ENCODE measurements around the gene SMCO1.
"Not testable (repeated sequence)": the region's sequence is repeated elsewhere in the genome, so short reads cannot be mapped to it uniquely, and the experiment has no call there.

The SMCO1 gene

DNA sequence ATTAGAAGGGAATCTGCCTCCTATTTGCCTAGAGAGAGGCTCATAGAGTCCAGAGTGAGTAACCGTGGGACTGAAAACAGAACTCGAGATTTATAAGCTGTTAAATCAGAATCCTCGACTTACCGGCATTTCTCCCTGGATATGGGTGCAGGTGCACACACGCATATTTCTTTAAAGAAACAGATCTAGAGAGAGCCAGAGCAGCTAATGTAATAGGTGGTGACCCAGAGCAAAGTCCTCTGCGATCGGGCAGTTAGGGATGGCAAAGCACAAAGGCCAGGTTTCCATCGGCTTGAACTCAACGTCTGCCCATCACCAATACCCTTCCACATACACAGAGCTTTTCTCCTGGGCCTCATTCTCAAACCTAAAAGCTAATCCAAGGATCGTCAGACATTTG lies 25.4 kb downstream of the SMCO1 start:
- DNase-seq: no peak

DNA sequence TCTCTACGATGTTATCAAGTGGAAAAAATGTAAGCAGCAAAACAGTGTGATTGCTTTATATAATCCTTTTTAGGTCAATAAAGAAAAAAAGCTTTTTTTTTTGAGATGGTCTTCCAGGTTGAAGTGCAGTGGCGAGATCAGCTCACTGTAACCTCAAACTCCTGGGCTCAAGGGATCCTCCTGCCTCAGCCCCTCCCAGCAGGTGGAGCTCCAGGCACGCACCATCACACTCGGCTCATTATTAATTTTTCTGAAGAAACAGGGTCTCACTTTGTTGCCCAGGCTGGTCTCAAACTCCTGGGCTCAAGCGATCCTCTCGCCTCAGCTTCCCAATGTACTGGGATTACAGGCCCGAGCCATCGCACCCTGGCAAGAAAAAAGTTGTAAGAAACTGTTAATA lies 28.9 kb downstream of the SMCO1 start:
- peak; percentile 24 to 43 (median 24) for DNase-seq

DNA sequence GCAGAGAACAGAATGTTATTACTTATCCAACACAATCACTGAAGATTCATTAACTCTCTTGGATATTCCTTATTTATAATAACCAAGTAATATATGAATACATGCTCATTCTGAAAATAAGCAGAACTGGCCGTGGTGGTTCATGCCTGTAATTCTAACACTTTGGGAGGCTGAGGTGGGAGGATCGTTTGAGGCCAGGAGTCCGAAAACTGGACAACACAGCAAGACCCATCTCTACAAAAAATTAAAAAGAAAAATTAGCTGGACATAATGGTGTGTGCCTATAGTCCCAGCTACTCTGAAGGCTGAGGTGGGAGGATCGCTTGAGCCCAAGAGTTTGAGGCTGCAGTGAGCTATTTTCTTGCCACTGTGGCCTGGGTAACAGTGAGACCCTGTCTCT lies 37.5 kb downstream of the SMCO1 start:
- no peak for DNase-seq

DNA sequence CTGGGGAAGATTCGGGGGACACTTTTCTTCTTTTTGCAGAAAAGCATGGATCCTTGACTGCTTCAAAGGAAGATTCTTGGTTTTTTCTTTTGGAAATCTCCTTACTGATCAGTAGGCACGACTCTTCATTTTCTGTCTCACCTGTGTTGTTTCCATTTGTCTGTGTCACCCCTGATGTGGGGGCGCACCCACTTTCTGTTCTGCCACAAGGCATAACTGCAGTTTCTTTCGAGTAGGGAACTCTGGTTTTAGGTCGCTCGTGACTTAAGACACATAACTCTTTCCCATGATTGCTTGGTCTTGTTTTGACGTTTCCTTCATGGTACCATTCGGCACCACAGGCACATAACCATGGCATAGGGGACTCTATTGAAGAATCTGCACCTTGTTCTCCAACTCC lies 42.9 kb downstream of the SMCO1 start:
- DNase-seq: no peak

DNA sequence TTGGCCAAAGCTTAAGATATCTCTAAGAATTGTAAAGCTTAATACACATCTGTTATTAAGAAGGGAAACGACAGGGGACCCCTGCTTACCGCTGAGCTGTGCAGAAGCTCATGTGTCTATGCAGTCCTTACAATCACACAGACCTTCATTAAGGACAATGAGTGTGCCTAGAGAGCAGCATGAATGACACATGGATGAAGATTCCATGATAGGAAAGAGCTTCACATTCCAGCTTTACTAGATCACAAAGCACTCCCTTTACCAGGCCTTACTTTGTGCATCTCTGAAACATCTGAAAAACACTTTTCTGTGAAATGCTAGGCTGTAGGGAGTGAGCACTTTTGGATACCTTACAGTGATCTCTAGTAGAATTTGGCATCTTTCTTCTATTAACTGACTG lies 43.6 kb downstream of the SMCO1 start:
- DNase-seq: no peak

DNA sequence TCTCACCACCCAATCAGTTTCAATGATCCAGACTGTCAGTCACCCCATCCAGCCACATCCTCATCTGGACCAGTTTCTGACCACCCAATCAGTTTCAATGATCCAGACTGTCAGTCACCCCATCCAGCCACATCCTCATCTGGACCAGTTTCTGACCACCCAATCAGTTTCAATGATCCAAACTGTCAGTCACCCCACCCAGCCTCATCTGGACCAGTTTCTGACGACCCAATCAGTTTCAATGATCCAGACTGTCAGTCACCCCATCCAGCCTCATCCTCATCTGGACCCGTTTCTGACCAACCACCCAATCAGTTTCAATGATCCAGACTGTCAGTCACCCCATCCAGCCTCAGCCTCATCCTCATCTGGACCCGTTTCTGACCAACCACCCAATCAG lies 45.0 kb downstream of the SMCO1 start:
- DNase-seq: not testable (repeated sequence)

DNA sequence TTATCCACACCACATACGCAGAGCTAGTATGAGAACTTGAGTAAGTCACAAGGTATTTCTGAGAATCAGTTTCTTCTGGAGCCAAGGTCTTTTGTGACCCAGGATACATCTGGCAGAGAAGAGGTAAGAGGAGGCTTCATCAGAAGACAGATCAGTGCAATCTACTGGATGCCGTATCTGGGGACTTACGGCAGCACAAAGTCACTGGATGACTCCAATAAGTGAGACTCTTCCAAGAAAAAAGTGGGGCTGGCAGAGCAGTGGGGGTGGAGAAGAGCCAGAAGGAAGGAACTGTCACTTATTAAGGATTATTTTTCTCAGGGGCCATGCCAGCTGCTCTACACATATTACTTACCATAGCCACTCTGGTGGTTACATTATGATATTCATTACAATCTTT lies 51.3 kb downstream of the SMCO1 start:
- DNase-seq: no peak

DNA sequence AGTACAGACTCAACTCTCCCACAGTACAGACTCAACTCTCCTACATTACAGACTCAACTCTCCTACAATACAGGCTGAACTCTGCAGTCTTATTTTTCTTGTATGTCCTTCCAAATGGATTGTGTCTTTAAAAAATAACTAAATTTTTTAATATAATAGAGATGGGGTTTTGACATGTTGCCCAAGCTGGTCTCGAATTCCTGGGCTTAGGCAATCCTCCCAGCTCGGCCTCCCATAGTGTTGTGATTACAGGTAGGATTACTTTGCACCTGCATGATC lies 51.7 kb downstream of the SMCO1 start:
- DNase-seq: no peak

DNA sequence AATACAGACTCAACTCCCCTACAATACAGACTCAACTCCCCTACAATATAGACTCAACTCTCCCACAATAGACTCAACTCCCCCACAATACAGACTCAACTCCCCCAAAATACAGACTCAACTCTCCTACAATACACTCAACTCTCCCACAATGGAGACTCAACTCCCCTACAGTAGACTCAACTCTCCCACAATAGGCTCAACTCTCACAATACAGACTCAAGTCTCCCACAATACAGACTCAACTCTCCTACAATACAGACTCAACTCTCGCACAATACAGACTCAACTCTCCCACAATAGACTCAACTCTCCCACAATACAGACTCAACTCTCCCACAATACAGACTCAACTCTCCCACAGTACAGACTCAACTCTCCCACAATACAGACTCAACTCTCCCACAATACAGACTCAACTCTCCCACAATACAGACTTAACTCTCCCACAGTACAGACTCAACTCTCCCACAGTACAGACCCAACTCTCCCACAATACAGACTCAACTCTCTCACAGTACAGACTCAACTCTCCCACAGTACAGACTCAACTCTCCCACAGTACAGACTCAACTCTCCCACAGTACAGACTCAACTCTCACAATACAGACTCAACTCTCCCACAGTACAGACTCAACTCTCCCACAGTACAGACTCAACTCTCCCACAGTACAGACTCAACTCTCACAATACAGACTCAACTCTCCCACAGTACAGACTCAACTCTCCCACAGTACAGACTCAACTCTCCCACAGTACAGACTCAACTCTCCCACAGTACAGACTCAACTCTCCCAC lies 52.3 kb downstream of the SMCO1 start:
- not testable (repeated sequence) for DNase-seq

DNA sequence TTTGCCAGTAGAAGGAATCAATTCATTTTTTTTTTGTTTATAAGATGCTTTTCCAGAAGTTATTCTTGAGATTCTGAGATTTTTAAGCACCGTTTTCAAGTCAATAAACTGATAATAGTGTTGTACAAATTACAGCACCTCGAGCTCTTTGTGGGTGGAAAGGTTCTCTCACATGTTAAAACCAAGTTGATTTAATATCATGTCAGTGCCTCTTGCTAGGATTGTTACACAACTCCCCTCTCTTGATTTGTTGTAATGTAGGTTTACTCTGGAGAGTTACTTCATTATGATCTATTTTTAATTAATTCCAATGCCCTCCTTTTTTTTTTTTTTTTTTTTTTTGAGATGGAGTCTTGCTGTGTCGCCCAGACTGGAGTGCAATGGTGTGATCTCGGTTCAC lies 57.1 kb downstream of the SMCO1 start:
- no peak for DNase-seq

DNA sequence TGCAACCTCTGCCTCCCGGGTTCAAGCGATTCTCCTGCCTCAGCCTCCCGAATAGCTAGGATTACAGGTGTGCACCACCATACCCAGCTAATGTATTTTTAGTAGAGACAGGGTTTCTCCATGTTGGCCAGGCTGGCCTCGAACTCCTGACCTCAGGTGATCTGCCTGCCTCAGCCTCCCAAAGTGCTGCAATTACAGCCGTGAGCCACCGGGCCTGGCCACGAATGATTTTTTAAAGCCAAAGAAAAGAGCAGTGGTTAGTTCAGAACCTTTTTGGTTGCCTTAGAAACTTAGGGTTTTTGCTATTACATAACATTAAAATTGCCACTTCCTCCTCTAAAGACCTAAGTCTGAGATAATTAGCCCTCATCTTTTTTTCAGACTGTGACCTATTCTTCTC lies 57.7 kb downstream of the SMCO1 start:
- peak; percentile 60 to 81 (median 80) for DNase-seq
